ENCODE results near the gene ASCL5. TPM values are rescaled to one million over a fixed set of nuclear protein-coding genes. Genes with fewer than 3 reads are reported as not detected.

ASCL5 gene
- polyA plus RNA-seq, 1 donor (not counting 4 experiments of a cell fraction or from before 2014, with no cell fraction given): not detected

- no peaks in the 10 kb centered on the region for H3K9me3 ChIP-seq (ENCODE audit: control insufficient read depth, low read depth, low read length)
- peaks cover 4% of the 10 kb centered on the region for H3K4me1 ChIP-seq (ENCODE audit: control insufficient read depth, extremely low read depth, insufficient read depth, low read length)
- dilution Hi-C loops (cut with MboI; ENCODE audit: extremely low pct_ligation_motif_present, low sequenced_read_pairs): no loop called here
- no peaks in the 10 kb centered on the region for H3K27me3 ChIP-seq (ENCODE audit: control insufficient read depth, extremely low read depth, insufficient read depth, low read length)
- H3K79me2 ChIP-seq (ENCODE audit: control insufficient read depth, insufficient read depth, low read length): no peaks in the 10 kb centered on the region
- H2AFZ ChIP-seq (ENCODE audit: control insufficient read depth, low read length): no peak overlapping the region
- FAIRE-seq (no peak), DNase-seq (ENCODE audit: low read depth, low spot score) (no peak)
- peaks cover 8 to 18% of the 10 kb centered on the region in 2 experiments for H3K36me3 ChIP-seq (ENCODE audit: control insufficient read depth in 2 of 2, extremely low read depth in 1 of 2, insufficient read depth in 2 of 2, low read length in 2 of 2)
- H4K20me1 ChIP-seq (ENCODE audit: control insufficient read depth, extremely low read depth, insufficient read depth, low read length): no peaks in the 10 kb centered on the region
- no peak overlapping the region for H3K4me3 ChIP-seq (ENCODE audit: control insufficient read depth in 2 of 3, extremely low read depth in 1 of 3, insufficient read depth in 2 of 3, low read depth in 1 of 3, low read length in 3 of 3)
- TF ChIP-seq EZH2 (IDR thresholded peaks at IDR 0.05; ENCODE audit: low read length): no peak
- TF ChIP-seq, protein P1, sequence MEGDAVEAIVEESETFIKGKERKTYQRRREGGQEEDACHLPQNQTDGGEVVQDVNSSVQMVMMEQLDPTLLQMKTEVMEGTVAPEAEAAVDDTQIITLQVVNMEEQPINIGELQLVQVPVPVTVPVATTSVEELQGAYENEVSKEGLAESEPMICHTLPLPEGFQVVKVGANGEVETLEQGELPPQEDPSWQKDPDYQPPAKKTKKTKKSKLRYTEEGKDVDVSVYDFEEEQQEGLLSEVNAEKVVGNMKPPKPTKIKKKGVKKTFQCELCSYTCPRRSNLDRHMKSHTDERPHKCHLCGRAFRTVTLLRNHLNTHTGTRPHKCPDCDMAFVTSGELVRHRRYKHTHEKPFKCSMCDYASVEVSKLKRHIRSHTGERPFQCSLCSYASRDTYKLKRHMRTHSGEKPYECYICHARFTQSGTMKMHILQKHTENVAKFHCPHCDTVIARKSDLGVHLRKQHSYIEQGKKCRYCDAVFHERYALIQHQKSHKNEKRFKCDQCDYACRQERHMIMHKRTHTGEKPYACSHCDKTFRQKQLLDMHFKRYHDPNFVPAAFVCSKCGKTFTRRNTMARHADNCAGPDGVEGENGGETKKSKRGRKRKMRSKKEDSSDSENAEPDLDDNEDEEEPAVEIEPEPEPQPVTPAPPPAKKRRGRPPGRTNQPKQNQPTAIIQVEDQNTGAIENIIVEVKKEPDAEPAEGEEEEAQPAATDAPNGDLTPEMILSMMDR (optimal IDR thresholded peaks at IDR 0.05 in 1 of 3, IDR thresholded peaks at IDR 0.05 in 1 of 3, conservative IDR thresholded peaks at IDR 0.05 in 1 of 3; ENCODE audit: extremely low read depth in 1 of 3, insufficient read depth in 2 of 3, low read length in 3 of 3): no peak
- no peak overlapping the region for H3K9ac ChIP-seq (ENCODE audit: control insufficient read depth, extremely low read depth, insufficient read depth, low read length)
- no peak overlapping the region for H3K4me2 ChIP-seq (ENCODE audit: control insufficient read depth, extremely low read depth, insufficient read depth, low read depth, low read length)
- H3K9me1 ChIP-seq (ENCODE audit: control insufficient read depth, extremely low read depth, insufficient read depth, low read length): no peaks in the 10 kb centered on the region
- no peak overlapping the region for H3K27ac ChIP-seq (ENCODE audit: control insufficient read depth, insufficient read depth, low read length)
Measured at GRCh38 chr1:201138311-201138840, 11.4 kb upstream of the ASCL5 start.

DNA sequence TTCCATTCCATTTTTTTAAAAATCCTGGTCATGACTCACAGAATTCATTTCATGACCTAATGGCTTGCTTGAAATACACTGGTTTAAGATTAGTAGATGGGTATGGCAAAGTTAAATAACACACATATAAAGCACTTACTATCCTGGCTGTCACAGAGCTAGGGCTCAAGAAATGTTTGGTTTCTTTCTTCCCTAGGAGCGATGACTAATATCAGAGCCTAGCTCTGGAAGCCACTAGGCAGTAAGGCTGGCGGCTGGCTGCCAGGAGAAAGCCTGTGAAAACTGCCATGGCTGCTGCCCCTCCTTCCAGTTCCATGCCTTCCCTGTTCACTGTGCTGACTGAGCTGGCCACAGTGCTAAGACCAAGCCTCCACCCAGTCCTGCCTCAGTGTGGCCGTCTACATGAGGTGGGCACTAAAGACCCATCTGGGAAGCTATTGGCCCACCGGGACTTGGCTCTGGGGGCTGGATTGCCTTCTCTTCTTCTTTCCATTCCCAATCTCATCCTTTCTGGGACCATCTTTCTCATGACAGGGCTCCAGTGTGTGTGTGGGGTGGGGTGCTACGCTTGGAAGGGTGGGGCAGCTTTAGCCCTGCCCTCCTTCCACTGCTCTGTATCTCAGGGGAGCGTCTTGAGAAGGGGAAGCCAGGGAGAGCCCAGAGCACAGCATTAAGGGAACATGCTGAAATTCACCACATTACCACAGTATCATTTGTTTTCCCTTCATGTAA lies 10.8 kb upstream of the ASCL5 start:
- TF ChIP-seq, protein P1 (optimal IDR thresholded peaks at IDR 0.05 in 1 of 3, IDR thresholded peaks at IDR 0.05 in 1 of 3, conservative IDR thresholded peaks at IDR 0.05 in 1 of 3; ENCODE audit: extremely low read depth in 1 of 3, insufficient read depth in 2 of 3, low read length in 3 of 3): no peak
- TF ChIP-seq EZH2 (IDR thresholded peaks at IDR 0.05; ENCODE audit: low read length): no peak
- peak; percentile 48 for FAIRE-seq

More for the DNA sequence above, 10.8 kb upstream of the ASCL5 start:
- Histone ChIP-seq H3K4me3 (ENCODE audit: control insufficient read depth in 2 of 3, extremely low read depth in 1 of 3, insufficient read depth in 2 of 3, low read depth in 1 of 3, low read length in 3 of 3) (no peak overlapping the region), H3K27ac (ENCODE audit: control insufficient read depth, insufficient read depth, low read length) (no peak overlapping the region), H3K4me1 (ENCODE audit: control insufficient read depth, extremely low read depth, insufficient read depth, low read length) (peaks cover 4% of the 10 kb centered on the region), H3K4me2 (ENCODE audit: control insufficient read depth, extremely low read depth, insufficient read depth, low read depth, low read length) (no peak overlapping the region), H3K79me2 (ENCODE audit: control insufficient read depth, insufficient read depth, low read length) (no peaks in the 10 kb centered on the region), H4K20me1 (ENCODE audit: control insufficient read depth, extremely low read depth, insufficient read depth, low read length) (no peaks in the 10 kb centered on the region), H3K27me3 (ENCODE audit: control insufficient read depth, extremely low read depth, insufficient read depth, low read length) (no peaks in the 10 kb centered on the region), H3K36me3 (ENCODE audit: control insufficient read depth in 2 of 2, extremely low read depth in 1 of 2, insufficient read depth in 2 of 2, low read length in 2 of 2) (peaks cover 6 to 13% of the 10 kb centered on the region in 2 experiments), H3K9ac (ENCODE audit: control insufficient read depth, extremely low read depth, insufficient read depth, low read length) (no peak overlapping the region), H3K9me1 (ENCODE audit: control insufficient read depth, extremely low read depth, insufficient read depth, low read length) (no peaks in the 10 kb centered on the region), H2AFZ (ENCODE audit: control insufficient read depth, low read length) (no peak overlapping the region), H3K9me3 (ENCODE audit: control insufficient read depth, low read depth, low read length) (no peaks in the 10 kb centered on the region)
- dilution Hi-C loops (cut with MboI; ENCODE audit: extremely low pct_ligation_motif_present, low sequenced_read_pairs): no loop called here
- DNase-seq (ENCODE audit: low read depth, low spot score): no peak
